ENCODE measurements around the gene PRKCE.

Gene PRKCE

GRCh38 chr2:46142546-46143428, 491.3 kb downstream of the PRKCE start:
- no peak for DNase-seq

- DNase-seq = no peak
Observed at GRCh38 chr2:46143429-46144132, 492.1 kb downstream of the PRKCE start.

- no peak for DNase-seq
Observed at GRCh38 chr2:46144133-46144800, 492.8 kb downstream of the PRKCE start.

- no peak for DNase-seq
Observed at GRCh38 chr2:46145017-46145416, 493.5 kb downstream of the PRKCE start.

- DNase-seq = no peak
Observed at GRCh38 chr2:46145840-46146239, 494.4 kb downstream of the PRKCE start.

- DNase-seq = no peak
Observed at GRCh38 chr2:46146866-46147502, 495.5 kb downstream of the PRKCE start.

- DNase-seq = no peak
Observed at GRCh38 chr2:46147626-46148368, 496.3 kb downstream of the PRKCE start.

GRCh38 chr2:46148369-46148736, 496.9 kb downstream of the PRKCE start:
- no peak for DNase-seq

GRCh38 chr2:46150445-46150955, 499.0 kb downstream of the PRKCE start:
- no peak for DNase-seq

- DNase-seq = no peak
Observed at GRCh38 chr2:46151577-46151976, 500.1 kb downstream of the PRKCE start.

- DNase-seq = no peak
Observed at GRCh38 chr2:46153996-46154753, 502.7 kb downstream of the PRKCE start.

- DNase-seq = no peak
Observed at GRCh38 chr2:46157072-46157965, 505.8 kb downstream of the PRKCE start.

GRCh38 chr2:46157966-46158310, 506.5 kb downstream of the PRKCE start:
- no peak for DNase-seq

- no peak for DNase-seq
Observed at GRCh38 chr2:46158661-46159060, 507.2 kb downstream of the PRKCE start.

- no peak for DNase-seq
Observed at GRCh38 chr2:46160326-46160725, 508.9 kb downstream of the PRKCE start.

- DNase-seq = no peak
Observed at GRCh38 chr2:46161315-46161714, 509.8 kb downstream of the PRKCE start.

- no peak for DNase-seq
Observed at GRCh38 chr2:46161911-46162310, 510.4 kb downstream of the PRKCE start.

GRCh38 chr2:46162329-46163097, 511.0 kb downstream of the PRKCE start:
- no peak for DNase-seq

- DNase-seq = no peak
Observed at GRCh38 chr2:46163098-46163430, 511.6 kb downstream of the PRKCE start.

Data from NCI-H2029 treated with DMSO at 0.1 percent for 48 hours (cell line).